Nephron progenitor cell (in vitro differentiated cells): ENCODE data around the gene MACROD2.
"Not testable (repeated sequence)": the region's sequence is repeated elsewhere in the genome, so short reads cannot be mapped to it uniquely, and the experiment has no call there.

Experiments used
- DNase-seq: peaks from one replicate; pipeline ENCODE4 v3.0.0; 2021
- H3K27ac Mint-ChIP-seq: 2 replicates; pipeline ENCODE4 v1.8.0; 2021; ENCODE audit warnings: mild to moderate bottlenecking, moderate library complexity, mixed read lengths
- H3K27me3 Mint-ChIP-seq: 2 replicates; pipeline ENCODE4 v1.8.0; 2021; ENCODE audit warnings: mild to moderate bottlenecking, low read depth, mixed read lengths; ENCODE audit not compliant: poor library complexity
- H3K36me3 Mint-ChIP-seq: 2 replicates; pipeline ENCODE4 v1.8.0; 2021; ENCODE audit warnings: low read depth, mixed read lengths
- H3K4me1 Mint-ChIP-seq: 2 replicates; pipeline ENCODE4 v1.8.0; 2021; ENCODE audit warnings: mixed read lengths
- H3K4me3 Mint-ChIP-seq: 2 replicates; pipeline ENCODE4 v1.8.0; 2021; ENCODE audit warnings: mild to moderate bottlenecking, moderate library complexity, mixed read lengths
- H3K9me3 Mint-ChIP-seq: 2 replicates; pipeline ENCODE4 v1.8.0; 2021; ENCODE audit warnings: mild to moderate bottlenecking, moderate library complexity, mixed read lengths
- TF ChIP-seq, protein P1 (sequence below): fragments of 200-600 bp; sonication (generic); IDR thresholded peaks from 2 replicates; pipeline ENCODE4 v1.5.0; 2021; ENCODE audit warnings: antibody characterized with exemption

The MACROD2 gene

DNA sequence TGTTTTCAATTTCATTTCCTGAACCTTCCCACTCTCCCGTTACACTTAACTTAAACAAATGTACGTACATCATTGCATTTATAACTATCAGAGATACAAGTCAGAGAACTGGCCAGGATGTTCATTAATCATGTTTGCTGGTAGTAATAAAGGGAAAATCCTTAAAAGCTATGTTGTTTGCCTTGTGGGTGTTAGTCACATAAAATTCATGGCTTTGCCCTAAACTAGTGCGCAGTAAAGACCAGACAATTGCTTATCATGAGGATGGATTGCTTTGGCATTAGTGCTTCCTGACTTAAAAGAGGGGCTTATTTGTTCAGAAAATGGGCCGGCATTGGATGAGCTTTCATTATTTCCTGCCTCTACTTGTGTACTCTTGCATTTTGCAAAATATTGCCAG, 1379.4 kb downstream of the MACROD2 start:
- no peaks in the 10 kb centered on the region for H3K36me3 Mint-ChIP-seq
- no peaks in the 10 kb centered on the region for H3K9me3 Mint-ChIP-seq
- H3K4me3 Mint-ChIP-seq = no peak overlapping the region
- no peaks in the 10 kb centered on the region for H3K27me3 Mint-ChIP-seq
- no peak overlapping the region for H3K27ac Mint-ChIP-seq
- TF ChIP-seq, protein P1, sequence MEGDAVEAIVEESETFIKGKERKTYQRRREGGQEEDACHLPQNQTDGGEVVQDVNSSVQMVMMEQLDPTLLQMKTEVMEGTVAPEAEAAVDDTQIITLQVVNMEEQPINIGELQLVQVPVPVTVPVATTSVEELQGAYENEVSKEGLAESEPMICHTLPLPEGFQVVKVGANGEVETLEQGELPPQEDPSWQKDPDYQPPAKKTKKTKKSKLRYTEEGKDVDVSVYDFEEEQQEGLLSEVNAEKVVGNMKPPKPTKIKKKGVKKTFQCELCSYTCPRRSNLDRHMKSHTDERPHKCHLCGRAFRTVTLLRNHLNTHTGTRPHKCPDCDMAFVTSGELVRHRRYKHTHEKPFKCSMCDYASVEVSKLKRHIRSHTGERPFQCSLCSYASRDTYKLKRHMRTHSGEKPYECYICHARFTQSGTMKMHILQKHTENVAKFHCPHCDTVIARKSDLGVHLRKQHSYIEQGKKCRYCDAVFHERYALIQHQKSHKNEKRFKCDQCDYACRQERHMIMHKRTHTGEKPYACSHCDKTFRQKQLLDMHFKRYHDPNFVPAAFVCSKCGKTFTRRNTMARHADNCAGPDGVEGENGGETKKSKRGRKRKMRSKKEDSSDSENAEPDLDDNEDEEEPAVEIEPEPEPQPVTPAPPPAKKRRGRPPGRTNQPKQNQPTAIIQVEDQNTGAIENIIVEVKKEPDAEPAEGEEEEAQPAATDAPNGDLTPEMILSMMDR = no peak
- DNase-seq = no peak
- peaks cover 7% of the 10 kb centered on the region for H3K4me1 Mint-ChIP-seq

DNA sequence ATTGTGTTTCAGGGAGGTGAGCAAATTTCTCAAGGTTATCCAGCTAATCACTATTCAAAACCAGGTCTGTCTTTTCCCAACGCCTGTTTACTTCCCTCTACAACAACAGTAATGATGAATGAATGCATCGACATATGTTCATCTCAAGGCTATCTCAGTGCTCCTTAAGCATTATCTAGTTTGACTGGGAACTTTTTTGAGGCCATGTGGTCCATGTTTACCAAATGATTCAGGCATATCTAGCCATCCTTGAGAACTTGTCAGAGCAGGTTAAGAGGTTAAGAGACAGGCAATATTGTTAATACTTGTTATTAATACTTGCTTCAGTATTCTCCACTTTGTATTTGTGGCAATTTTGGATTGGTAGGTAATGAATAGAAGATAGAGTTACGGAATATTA, 1380.5 kb downstream of the MACROD2 start:
- no peak overlapping the region for H3K27ac Mint-ChIP-seq
- DNase-seq = no peak
- TF ChIP-seq, protein P1 = no peak
- peaks cover 7% of the 10 kb centered on the region for H3K4me1 Mint-ChIP-seq
- H3K36me3 Mint-ChIP-seq = no peaks in the 10 kb centered on the region
- no peak overlapping the region for H3K4me3 Mint-ChIP-seq
- H3K27me3 Mint-ChIP-seq = no peaks in the 10 kb centered on the region
- H3K9me3 Mint-ChIP-seq = no peaks in the 10 kb centered on the region

DNA sequence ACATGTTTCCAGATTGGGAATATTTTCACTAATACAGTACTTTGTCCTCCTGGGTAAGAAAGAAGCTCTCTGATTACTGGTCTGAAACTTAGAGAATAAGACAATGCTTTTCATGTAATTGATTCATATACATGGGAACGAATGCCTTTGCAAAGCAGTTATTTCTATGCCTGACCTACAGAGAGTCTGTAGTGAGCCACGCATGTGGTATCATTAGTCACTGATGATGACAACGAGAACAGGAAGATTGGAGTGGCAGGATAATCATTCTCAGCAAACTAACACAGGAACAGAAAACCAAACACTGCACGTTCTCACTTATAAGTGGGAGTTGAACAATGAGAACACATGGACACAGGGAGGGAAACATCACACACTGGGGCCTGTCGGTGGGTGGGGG, 1382.3 kb downstream of the MACROD2 start:
- not testable (repeated sequence) for H3K36me3 Mint-ChIP-seq, H3K9me3 Mint-ChIP-seq, H3K4me1 Mint-ChIP-seq, H3K27me3 Mint-ChIP-seq, H3K4me3 Mint-ChIP-seq, DNase-seq
- H3K27ac Mint-ChIP-seq = peak overlapping the region; percentile 9

DNA sequence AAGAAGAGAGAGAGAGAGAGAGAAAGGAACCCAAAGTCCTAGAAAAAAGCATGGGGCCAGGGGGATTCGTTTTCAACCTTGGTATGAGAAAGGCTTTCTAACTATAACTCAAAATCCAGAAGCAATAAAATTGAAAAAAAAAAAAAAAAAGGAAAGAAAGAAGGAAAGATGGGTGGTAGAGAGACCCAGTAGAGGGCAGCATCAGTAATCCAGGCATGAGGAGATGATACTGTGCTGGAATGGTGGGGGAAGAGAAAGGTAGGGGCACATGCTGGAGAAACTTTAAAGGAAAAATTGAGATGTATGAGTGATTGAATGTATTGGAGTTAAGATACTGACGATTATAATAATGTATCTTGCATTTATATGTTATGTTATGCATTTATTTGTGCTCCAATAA, 1382.8 kb downstream of the MACROD2 start:
- Mint-ChIP-seq H3K27me3 (peaks cover 5% of the 10 kb centered on the region), H3K4me3 (no peak overlapping the region), H3K4me1 (peaks cover 7% of the 10 kb centered on the region), H3K36me3 (no peaks in the 10 kb centered on the region), H3K27ac (no peak overlapping the region), H3K9me3 (no peaks in the 10 kb centered on the region)
- DNase-seq = no peak
- TF ChIP-seq, protein P1 = no peak

DNA sequence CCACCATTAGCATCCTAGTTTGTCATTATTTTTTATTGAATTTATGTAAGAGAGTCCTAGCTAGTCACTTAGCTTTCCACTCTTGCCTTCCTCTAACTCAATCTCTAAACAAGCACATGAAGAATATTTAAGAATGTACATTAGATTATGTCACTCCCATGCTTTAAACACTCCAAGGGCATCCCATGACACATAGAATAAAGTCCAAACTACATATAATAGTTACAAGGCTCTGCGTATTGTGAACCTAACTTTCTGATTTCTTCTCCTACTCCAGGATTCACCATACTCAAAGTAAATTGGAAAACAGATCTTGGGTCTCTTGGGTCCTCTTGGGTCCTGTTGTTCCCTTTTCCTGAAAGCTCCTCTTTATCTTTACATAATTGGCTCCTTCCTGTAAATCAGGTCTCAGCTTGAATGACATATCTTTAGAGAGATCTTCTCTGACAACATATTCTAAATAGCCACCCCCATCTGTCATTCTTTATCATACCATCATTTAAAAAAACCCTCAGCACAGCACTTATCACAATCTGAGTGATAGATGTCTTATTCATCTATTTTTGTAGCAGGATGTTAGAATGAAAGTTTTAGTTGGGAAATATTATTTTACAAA, 1384.5 kb downstream of the MACROD2 start:
- no peak overlapping the region for H3K4me3 Mint-ChIP-seq
- no peaks in the 10 kb centered on the region for H3K9me3 Mint-ChIP-seq
- no peaks in the 10 kb centered on the region for H3K36me3 Mint-ChIP-seq
- DNase-seq = no peak
- peaks cover 3% of the 10 kb centered on the region for H3K4me1 Mint-ChIP-seq
- peaks cover 6% of the 10 kb centered on the region for H3K27me3 Mint-ChIP-seq
- TF ChIP-seq, protein P1 = no peak
- no peak overlapping the region for H3K27ac Mint-ChIP-seq

DNA sequence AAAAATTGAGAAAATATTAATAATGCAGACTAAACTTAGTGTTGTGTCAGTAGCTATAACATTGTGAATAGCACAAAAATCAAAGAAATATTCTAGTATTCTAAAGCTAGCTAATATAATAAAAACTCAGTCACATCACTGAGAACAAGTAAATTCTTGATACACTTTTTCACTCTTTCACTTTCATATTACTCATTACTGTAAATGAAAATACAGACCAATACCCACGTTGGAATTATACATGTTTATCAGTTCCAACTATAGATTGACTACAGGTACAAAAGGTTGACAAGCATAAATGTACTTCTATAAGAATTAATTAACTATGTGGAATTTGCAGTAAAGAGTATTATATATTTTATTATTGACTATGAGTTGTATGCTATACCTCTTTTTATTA, 1385.5 kb downstream of the MACROD2 start:
- peaks cover 9% of the 10 kb centered on the region for H3K27me3 Mint-ChIP-seq
- peaks cover 8% of the 10 kb centered on the region for H3K4me1 Mint-ChIP-seq
- no peak overlapping the region for H3K4me3 Mint-ChIP-seq
- DNase-seq = no peak
- H3K36me3 Mint-ChIP-seq = no peaks in the 10 kb centered on the region
- no peaks in the 10 kb centered on the region for H3K9me3 Mint-ChIP-seq
- H3K27ac Mint-ChIP-seq = no peak overlapping the region
- TF ChIP-seq, protein P1 = no peak
